Neural cell (in vitro differentiated cells): ENCODE results near the gene ADGRD1. TPM values are rescaled to one million over a fixed set of nuclear protein-coding genes. Genes with fewer than 3 reads are reported as not detected.

ENCODE experiments used
- H2AFZ ChIP-seq: fragments of 200-600, 300-800 bp; sonication (generic), shearing (Covaris generic); 2 replicates; pipeline ENCODE4 v1.6.0; 2014; ENCODE audit warnings: low read depth, mild to moderate bottlenecking, antibody characterized with exemption, low read length, moderate library complexity
- H3F3A ChIP-seq: fragments of 200-600 bp; shearing (Covaris generic); 2 replicates; pipeline ENCODE4 v1.6.1; 2016; ENCODE audit warnings: mild to moderate bottlenecking, moderate library complexity, mixed read lengths, antibody characterized with exemption, low read length; ENCODE audit not compliant: insufficient read depth, poor library complexity, severe bottlenecking
- H3K27ac ChIP-seq: fragments of 200-600, 300-800 bp; sonication (generic), shearing (Covaris generic); 2 replicates; pipeline ENCODE4 v1.5.1; 2014; ENCODE audit warnings: mild to moderate bottlenecking, low read length, moderate library complexity
- H3K27me3 ChIP-seq: fragments of 300-800, 200-600 bp; sonication (generic), shearing (Covaris generic); 2 replicates; pipeline ENCODE4 v1.6.0; 2014; ENCODE audit warnings: mild to moderate bottlenecking, low read depth, low read length, moderate library complexity; ENCODE audit not compliant: insufficient read depth
- H3K36me3 ChIP-seq: fragments of 300-800, 200-600 bp; sonication (generic), shearing (Covaris generic); 2 replicates; pipeline ENCODE4 v1.5.1; 2014; ENCODE audit warnings: mild to moderate bottlenecking, antibody characterized with exemption, low read length, moderate library complexity; ENCODE audit not compliant: insufficient read depth
- H3K4me2 ChIP-seq: fragments of 300-800, 200-600 bp; sonication (generic), shearing (Covaris generic); 2 replicates; pipeline ENCODE4 v1.6.0; 2014; ENCODE audit warnings: mild to moderate bottlenecking, low read length
- H3K4me3 ChIP-seq: fragments of 300-800, 200-600 bp; sonication (generic), shearing (Covaris generic); 2 replicates; pipeline ENCODE4 v1.5.1; 2014; ENCODE audit warnings: mild to moderate bottlenecking, low read length, moderate library complexity
- H3K79me2 ChIP-seq: fragments of 200-600 bp; shearing (Covaris generic); replicated peaks from 2 replicates; pipeline ENCODE4 v1.6.0; 2014; ENCODE audit warnings: mild to moderate bottlenecking, low read length, moderate library complexity; ENCODE audit not compliant: insufficient read depth
- H3K9ac ChIP-seq: fragments of 300-800, 200-600 bp; sonication (generic), shearing (Covaris generic); 2 replicates; pipeline ENCODE4 v1.6.1; 2016; ENCODE audit warnings: mild to moderate bottlenecking, low read length, mixed read lengths
- H3K9me2 ChIP-seq: fragments of 200-600 bp; shearing (Covaris generic); 2 replicates; pipeline ENCODE4 v1.6.1; 2016; ENCODE audit warnings: mild to moderate bottlenecking, low read length, mixed read lengths; ENCODE audit not compliant: insufficient read depth
- H3K9me3 ChIP-seq: fragments of 200-600, 300-800 bp; sonication (generic), shearing (Covaris generic); 2 replicates; pipeline ENCODE4 v1.6.1; 2016; ENCODE audit warnings: mild to moderate bottlenecking, mixed run types, low read length, moderate library complexity, mixed read lengths
- H4K20me1 ChIP-seq: fragments of 200-600 bp; shearing (Covaris generic); 2 replicates; pipeline ENCODE4 v1.6.1; 2016; ENCODE audit warnings: mild to moderate bottlenecking, mixed run types; ENCODE audit not compliant: insufficient read depth
- EP300 ChIP-seq: fragments of 450-650 bp; conservative IDR thresholded peaks from 2 replicates; pipeline ENCODE4 v1.6.1; 2014; ENCODE audit warnings: antibody characterized with exemption, mild to moderate bottlenecking, moderate library complexity; ENCODE audit not compliant: poor library complexity, severe bottlenecking
- EZH2 ChIP-seq: fragments of 200-600, 300-800 bp; shearing (Covaris generic), sonication (generic); IDR thresholded peaks from 2 replicates; pipeline ENCODE4 v1.6.1; 2014; ENCODE audit warnings: antibody characterized with exemption, low read length, borderline replicate concordance, mild to moderate bottlenecking; ENCODE audit not compliant: insufficient read depth, poor library complexity, severe bottlenecking
- MXI1 ChIP-seq: fragments of 450-650 bp; conservative IDR thresholded peaks from 2 replicates; pipeline ENCODE4 v1.6.1; 2014; ENCODE audit warnings: antibody characterized with exemption, mild to moderate bottlenecking; ENCODE audit not compliant: poor library complexity, severe bottlenecking
- POLR2AphosphoS5 ChIP-seq: IDR thresholded peaks from 2 replicates; pipeline ENCODE4 v1.6.1; 2012
- RAD21 ChIP-seq: fragments of 450-650 bp; conservative IDR thresholded peaks from 2 replicates; pipeline ENCODE4 v1.6.1; 2014; ENCODE audit warnings: antibody characterized with exemption, mild to moderate bottlenecking, moderate library complexity
- SMC3 ChIP-seq: fragments of 450-650 bp; conservative IDR thresholded peaks from 2 replicates; pipeline ENCODE4 v1.6.1; 2014; ENCODE audit warnings: antibody characterized with exemption, mild to moderate bottlenecking, moderate library complexity; ENCODE audit not compliant: poor library complexity
- TAF1 ChIP-seq: IDR thresholded peaks from 2 replicates; pipeline ENCODE4 v1.6.1; 2012; ENCODE audit warnings: low read depth
- polyA plus RNA-seq: library from polyadenylated mRNA; depleted of rRNA; stranded (reverse); fragments of >200 nt; gene quantifications from 2 replicates; pipeline ENCODE4 v1.2.3, GENCODE V29; 2014
- TF ChIP-seq, protein P1 (sequence below): IDR thresholded peaks from 2 replicates; pipeline ENCODE4 v1.6.1; 2012; ENCODE audit warnings: borderline replicate concordance
- TF ChIP-seq, protein P2 (sequence below): fragments of 450-650 bp; IDR thresholded peaks from 2 replicates; pipeline ENCODE4 v1.5.1; 2014; ENCODE audit warnings: antibody characterized with exemption, mild to moderate bottlenecking, moderate library complexity; ENCODE audit not compliant: poor library complexity, severe bottlenecking

ADGRD1 gene
- polyA plus RNA-seq, 1 donor from 2014 or later = 1.7 TPM

DNA sequence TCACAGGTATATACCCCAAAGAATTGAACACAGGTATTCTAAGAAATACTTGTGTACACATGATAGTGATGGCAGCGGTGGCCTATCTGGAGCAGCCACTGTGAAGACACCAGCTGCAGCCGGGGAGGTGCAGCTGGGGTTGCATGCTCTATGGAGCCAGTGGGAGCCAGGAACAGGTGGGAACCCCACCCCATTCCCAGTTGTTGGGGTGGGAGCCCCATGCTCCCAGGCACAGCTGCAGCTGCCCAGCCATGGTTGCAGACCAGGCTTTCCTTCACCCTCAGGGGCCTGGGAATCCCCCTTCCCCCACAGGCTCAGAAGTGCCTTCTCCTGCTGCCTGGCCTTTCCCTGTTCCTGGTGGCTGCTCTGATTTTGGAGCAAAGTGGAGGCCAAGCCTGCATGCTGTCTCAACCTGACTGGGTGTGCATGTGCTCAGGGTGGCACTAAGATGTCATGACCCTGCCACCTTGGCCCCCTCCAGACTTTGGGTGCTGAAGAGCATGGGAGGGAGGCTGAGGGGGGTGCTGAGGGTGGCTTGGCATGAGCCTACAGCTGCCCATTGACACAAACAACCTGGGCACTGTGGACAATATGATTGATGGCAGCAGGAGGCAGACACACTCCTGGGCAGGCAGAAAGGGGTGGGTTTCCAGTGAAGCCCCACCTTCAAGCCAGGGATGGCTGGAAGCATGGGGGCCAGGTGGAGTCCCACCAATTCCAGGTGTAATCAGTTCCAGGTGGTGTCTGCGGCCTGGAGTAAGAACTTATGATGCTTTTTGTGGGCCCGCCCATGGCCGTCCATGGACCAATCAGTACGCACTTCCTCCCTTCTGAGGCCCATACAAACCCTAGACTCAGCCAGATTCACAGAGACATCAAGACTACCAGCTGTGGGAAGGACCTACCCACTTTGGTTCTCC, 234.7 kb downstream of the ADGRD1 start:
- Histone ChIP-seq H3K79me2 (no peaks in the 10 kb centered on the region), H3K4me3 (no peak overlapping the region), H3K9ac (no peak overlapping the region), H2AFZ (no peak overlapping the region), H3K36me3 (no peaks in the 10 kb centered on the region), H3K9me2 (no peaks in the 10 kb centered on the region), H3K4me2 (no peak overlapping the region), H3K27me3 (no peaks in the 10 kb centered on the region), H3K27ac (no peak overlapping the region), H4K20me1 (no peaks in the 10 kb centered on the region), H3F3A (no peaks in the 10 kb centered on the region), H3K9me3 (no peaks in the 10 kb centered on the region)
- TF ChIP-seq, protein P1, sequence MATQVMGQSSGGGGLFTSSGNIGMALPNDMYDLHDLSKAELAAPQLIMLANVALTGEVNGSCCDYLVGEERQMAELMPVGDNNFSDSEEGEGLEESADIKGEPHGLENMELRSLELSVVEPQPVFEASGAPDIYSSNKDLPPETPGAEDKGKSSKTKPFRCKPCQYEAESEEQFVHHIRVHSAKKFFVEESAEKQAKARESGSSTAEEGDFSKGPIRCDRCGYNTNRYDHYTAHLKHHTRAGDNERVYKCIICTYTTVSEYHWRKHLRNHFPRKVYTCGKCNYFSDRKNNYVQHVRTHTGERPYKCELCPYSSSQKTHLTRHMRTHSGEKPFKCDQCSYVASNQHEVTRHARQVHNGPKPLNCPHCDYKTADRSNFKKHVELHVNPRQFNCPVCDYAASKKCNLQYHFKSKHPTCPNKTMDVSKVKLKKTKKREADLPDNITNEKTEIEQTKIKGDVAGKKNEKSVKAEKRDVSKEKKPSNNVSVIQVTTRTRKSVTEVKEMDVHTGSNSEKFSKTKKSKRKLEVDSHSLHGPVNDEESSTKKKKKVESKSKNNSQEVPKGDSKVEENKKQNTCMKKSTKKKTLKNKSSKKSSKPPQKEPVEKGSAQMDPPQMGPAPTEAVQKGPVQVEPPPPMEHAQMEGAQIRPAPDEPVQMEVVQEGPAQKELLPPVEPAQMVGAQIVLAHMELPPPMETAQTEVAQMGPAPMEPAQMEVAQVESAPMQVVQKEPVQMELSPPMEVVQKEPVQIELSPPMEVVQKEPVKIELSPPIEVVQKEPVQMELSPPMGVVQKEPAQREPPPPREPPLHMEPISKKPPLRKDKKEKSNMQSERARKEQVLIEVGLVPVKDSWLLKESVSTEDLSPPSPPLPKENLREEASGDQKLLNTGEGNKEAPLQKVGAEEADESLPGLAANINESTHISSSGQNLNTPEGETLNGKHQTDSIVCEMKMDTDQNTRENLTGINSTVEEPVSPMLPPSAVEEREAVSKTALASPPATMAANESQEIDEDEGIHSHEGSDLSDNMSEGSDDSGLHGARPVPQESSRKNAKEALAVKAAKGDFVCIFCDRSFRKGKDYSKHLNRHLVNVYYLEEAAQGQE = no peak
- TF ChIP-seq EP300 (no peak), EZH2 (no peak), RAD21 (no peak), TAF1 (no peak), SMC3 (no peak), MXI1 (no peak), POLR2AphosphoS5 (no peak)
- TF ChIP-seq, protein P2, sequence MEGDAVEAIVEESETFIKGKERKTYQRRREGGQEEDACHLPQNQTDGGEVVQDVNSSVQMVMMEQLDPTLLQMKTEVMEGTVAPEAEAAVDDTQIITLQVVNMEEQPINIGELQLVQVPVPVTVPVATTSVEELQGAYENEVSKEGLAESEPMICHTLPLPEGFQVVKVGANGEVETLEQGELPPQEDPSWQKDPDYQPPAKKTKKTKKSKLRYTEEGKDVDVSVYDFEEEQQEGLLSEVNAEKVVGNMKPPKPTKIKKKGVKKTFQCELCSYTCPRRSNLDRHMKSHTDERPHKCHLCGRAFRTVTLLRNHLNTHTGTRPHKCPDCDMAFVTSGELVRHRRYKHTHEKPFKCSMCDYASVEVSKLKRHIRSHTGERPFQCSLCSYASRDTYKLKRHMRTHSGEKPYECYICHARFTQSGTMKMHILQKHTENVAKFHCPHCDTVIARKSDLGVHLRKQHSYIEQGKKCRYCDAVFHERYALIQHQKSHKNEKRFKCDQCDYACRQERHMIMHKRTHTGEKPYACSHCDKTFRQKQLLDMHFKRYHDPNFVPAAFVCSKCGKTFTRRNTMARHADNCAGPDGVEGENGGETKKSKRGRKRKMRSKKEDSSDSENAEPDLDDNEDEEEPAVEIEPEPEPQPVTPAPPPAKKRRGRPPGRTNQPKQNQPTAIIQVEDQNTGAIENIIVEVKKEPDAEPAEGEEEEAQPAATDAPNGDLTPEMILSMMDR = no peak

DNA sequence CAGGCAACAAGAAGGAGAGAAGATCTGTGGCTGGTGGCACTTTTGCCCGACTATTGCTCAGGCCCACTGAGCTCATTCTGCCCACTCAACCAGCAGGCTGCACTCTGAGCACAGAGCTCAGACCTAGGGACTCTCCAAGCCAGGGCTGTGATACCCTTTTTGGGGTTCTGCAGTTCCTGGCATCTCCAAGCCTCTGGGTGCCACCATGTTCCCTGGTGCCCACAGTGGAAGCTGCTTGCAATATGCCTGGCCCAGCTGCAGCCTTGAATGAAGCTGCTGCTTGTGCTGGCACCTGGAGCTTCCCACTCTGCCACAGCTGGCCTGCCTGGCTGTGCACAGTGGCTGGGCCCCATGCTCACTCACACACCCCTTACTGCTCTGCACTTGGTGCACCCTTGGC, 236.1 kb downstream of the ADGRD1 start:
- H3K9ac ChIP-seq = no peak overlapping the region
- H3K9me2 ChIP-seq = no peaks in the 10 kb centered on the region
- no peak overlapping the region for H2AFZ ChIP-seq
- H3K79me2 ChIP-seq = no peaks in the 10 kb centered on the region
- no peaks in the 10 kb centered on the region for H4K20me1 ChIP-seq
- no peaks in the 10 kb centered on the region for H3K36me3 ChIP-seq
- TF ChIP-seq RAD21 (no peak), POLR2AphosphoS5 (no peak), EP300 (no peak), EZH2 (no peak), SMC3 (no peak), MXI1 (no peak), TAF1 (no peak)
- TF ChIP-seq, protein P2 = no peak
- TF ChIP-seq, protein P1 = no peak
- no peaks in the 10 kb centered on the region for H3K9me3 ChIP-seq
- H3F3A ChIP-seq = no peaks in the 10 kb centered on the region
- no peak overlapping the region for H3K4me2 ChIP-seq
- H3K27ac ChIP-seq = no peak overlapping the region
- H3K4me3 ChIP-seq = no peak overlapping the region
- no peaks in the 10 kb centered on the region for H3K27me3 ChIP-seq
